PFSK-1 (cell line): ENCODE measurements around the gene THOC1.

Experiments used
- FOXP2 ChIP-seq: optimal IDR thresholded peaks from 2 replicates; pipeline ENCODE3; 2011; ENCODE audit warnings: borderline replicate concordance, control low read depth, inconsistent platforms; ENCODE audit not compliant: insufficient read depth; ENCODE audit errors: extremely low read length, extremely low read depth
- POLR2AphosphoS5 ChIP-seq: IDR thresholded peaks from 2 replicates; pipeline ENCODE4 v1.6.1; 2012; ENCODE audit warnings: low read depth, mild to moderate bottlenecking, control low read depth, low read length, moderate library complexity
- SIN3A ChIP-seq: IDR thresholded peaks from 2 replicates; pipeline ENCODE4 v1.6.1; 2012; ENCODE audit warnings: mild to moderate bottlenecking, low read length, moderate library complexity, borderline replicate concordance; ENCODE audit not compliant: insufficient read depth
- TAF1 ChIP-seq: IDR thresholded peaks from 2 replicates; pipeline ENCODE4 v1.6.1; 2012; ENCODE audit warnings: low read length, control low read depth, borderline replicate concordance; ENCODE audit not compliant: insufficient read depth
- TF ChIP-seq, protein P1 (sequence below), 2 experiments: IDR thresholded peaks; 2 replicates each; pipeline versions ENCODE4 v1.6.1 to v1.8.0; 2011 to 2012; ENCODE audit warnings: low read depth in 2 of 2, low read length in 2 of 2, control low read depth in 1 of 2, inconsistent platforms in 1 of 2, mild to moderate bottlenecking in 1 of 2, moderate library complexity in 1 of 2; ENCODE audit not compliant: insufficient read depth in 1 of 2

THOC1 gene

DNA sequence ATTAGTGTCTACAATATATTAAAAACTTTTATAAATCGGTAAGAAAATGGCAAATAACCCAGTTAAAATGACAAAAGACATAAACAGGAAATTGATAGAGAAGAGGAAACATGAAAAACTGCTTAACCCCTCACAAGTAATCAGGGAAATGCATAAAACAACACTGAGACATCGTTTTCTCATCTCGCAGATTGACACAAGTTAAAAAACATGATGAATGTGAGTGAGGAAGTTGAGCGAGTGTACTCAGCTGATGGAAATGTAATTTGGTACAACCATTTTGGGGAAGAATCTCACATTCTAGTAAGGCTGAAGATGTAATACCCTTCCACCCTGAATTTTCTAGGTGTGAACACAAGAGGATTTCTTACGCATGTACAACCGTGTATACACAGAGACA lies 18.0 kb upstream of the THOC1 start:
- TF ChIP-seq, protein P1, sequence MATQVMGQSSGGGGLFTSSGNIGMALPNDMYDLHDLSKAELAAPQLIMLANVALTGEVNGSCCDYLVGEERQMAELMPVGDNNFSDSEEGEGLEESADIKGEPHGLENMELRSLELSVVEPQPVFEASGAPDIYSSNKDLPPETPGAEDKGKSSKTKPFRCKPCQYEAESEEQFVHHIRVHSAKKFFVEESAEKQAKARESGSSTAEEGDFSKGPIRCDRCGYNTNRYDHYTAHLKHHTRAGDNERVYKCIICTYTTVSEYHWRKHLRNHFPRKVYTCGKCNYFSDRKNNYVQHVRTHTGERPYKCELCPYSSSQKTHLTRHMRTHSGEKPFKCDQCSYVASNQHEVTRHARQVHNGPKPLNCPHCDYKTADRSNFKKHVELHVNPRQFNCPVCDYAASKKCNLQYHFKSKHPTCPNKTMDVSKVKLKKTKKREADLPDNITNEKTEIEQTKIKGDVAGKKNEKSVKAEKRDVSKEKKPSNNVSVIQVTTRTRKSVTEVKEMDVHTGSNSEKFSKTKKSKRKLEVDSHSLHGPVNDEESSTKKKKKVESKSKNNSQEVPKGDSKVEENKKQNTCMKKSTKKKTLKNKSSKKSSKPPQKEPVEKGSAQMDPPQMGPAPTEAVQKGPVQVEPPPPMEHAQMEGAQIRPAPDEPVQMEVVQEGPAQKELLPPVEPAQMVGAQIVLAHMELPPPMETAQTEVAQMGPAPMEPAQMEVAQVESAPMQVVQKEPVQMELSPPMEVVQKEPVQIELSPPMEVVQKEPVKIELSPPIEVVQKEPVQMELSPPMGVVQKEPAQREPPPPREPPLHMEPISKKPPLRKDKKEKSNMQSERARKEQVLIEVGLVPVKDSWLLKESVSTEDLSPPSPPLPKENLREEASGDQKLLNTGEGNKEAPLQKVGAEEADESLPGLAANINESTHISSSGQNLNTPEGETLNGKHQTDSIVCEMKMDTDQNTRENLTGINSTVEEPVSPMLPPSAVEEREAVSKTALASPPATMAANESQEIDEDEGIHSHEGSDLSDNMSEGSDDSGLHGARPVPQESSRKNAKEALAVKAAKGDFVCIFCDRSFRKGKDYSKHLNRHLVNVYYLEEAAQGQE (IDR thresholded peaks at IDR 0.05; ENCODE audit: insufficient read depth in 1 of 2, low read depth in 2 of 2, low read length in 2 of 2), result no peak
- TF ChIP-seq POLR2AphosphoS5 (no peak), FOXP2 (no peak), TAF1 (no peak), SIN3A (no peak)

DNA sequence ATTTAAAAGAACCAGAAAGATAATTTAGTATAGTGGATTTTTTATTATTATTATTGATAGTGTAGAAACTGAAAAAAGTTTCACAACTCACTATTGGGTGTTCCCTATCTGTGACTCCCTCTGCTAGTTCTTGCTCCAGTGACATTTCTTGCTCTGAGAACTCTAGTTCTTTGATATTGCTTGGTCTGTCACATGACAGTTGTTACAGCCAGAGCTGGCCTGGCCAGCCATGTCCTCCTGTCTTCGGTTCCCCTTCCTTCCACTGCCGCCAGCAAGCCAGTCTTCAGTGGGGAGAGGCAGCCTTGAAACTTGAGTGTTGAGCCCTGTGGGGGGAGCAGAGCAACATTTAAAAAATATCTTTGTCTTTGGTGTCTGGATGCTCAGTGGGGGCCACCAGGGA lies 7.6 kb upstream of the THOC1 start:
- TF ChIP-seq, protein P1 (IDR thresholded peaks at IDR 0.05; ENCODE audit: insufficient read depth in 1 of 2, low read depth in 2 of 2, low read length in 2 of 2), result no peak
- TF ChIP-seq SIN3A, result no peak
- TF ChIP-seq TAF1, result no peak
- TF ChIP-seq POLR2AphosphoS5, result no peak
- no peak for TF ChIP-seq FOXP2

DNA sequence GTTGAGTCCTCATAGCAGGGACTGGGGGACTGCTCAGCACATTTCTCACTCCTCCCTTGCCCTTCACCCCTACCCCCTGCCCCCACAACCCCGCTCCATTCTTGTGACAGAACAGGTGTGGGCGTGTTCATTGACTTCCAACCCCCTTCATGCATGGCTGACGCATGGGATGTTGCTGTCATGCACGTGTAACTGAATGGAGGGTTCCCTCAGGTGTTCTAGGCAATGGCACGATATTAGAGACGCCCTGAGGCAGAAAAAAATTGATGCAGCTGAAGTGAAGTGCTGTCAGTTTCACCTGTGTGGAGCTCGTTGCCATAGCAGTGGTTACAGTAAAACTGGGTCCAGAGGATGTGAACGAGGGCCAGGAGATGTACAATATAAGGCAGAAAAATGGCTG lies 6.5 kb upstream of the THOC1 start:
- no peak for TF ChIP-seq POLR2AphosphoS5
- TF ChIP-seq TAF1, result no peak
- TF ChIP-seq, protein P1 (IDR thresholded peaks at IDR 0.05; ENCODE audit: insufficient read depth in 1 of 2, low read depth in 2 of 2, low read length in 2 of 2), result no peak
- TF ChIP-seq SIN3A, result no peak

DNA sequence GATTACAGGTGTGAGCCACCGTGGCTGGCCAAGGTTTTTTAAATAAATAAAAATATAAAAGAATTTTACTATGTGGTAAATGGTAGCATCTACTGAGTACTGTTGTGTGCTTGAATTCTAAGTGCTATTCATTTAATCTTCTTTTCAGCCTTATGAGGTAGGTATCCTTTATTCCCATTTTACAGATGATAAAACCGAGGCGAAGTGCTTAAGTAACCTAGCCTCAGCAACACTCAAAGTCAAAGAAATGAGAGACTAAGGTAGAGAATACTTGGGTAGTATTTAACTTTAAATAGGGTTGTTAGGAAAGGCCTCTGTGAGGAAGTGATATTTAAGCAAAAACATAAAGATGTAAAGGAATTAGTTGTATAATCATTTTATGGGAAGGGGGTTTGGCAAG lies 5.7 kb upstream of the THOC1 start:
- TF ChIP-seq TAF1, result no peak
- TF ChIP-seq, protein P1 (IDR thresholded peaks at IDR 0.05; ENCODE audit: insufficient read depth in 1 of 2, low read depth in 2 of 2, low read length in 2 of 2), result no peak
- TF ChIP-seq SIN3A, result no peak
- TF ChIP-seq FOXP2, result no peak
- TF ChIP-seq POLR2AphosphoS5, result no peak

DNA sequence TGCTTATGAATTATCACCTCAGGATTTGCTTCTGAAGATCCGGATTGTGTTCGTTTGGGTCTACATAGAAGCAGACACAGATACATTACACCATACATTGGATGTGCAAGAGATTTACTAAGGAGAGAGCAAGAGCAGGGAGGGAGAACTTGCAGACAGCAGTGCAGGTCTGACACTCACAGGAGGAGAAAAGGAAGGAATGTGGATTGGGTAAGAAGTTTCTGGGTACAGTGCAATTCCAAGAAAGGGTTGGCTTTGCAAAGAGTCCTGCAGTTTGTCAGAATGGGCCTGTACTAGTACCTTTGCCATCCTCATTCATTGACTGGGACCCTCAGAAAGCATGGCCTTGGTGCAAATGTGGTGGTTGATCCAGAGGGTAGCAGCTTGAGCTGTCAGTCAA lies 4.8 kb upstream of the THOC1 start:
- TF ChIP-seq SIN3A (no peak), POLR2AphosphoS5 (no peak), FOXP2 (no peak), TAF1 (no peak)
- TF ChIP-seq, protein P1 (IDR thresholded peaks at IDR 0.05; ENCODE audit: insufficient read depth in 1 of 2, low read depth in 2 of 2, low read length in 2 of 2), result no peak
